K562 (cell line): Measurements from ENCODE around the gene EMID1. TPM values are rescaled to one million over a fixed set of nuclear protein-coding genes. Genes with fewer than 3 reads are reported as not detected.

Experiments
- BRD4 ChIP-seq: fragments of 200-600 bp; sonication (generic); IDR thresholded peaks from 2 replicates; pipeline ENCODE4 v1.6.1; 2017; ENCODE audit warnings: inconsistent platforms
- HMG20A ChIP-seq: fragments of 450-650 bp; formaldehyde crosslinking; conservative IDR thresholded peaks from 2 replicates; pipeline ENCODE4 v1.4.0; 2020; ENCODE audit warnings: mild to moderate bottlenecking, mixed read lengths
- ILK ChIP-seq: fragments of 450-650 bp; IDR thresholded peaks from 2 replicates; pipeline ENCODE4 v1.6.1; 2016; ENCODE audit warnings: missing genetic modification characterization, low read depth, mild to moderate bottlenecking, missing compliant biosample characterization, moderate library complexity, borderline replicate concordance
- KDM5B ChIP-seq: fragments of 200-600 bp; sonication (generic); IDR thresholded peaks from 2 replicates; pipeline ENCODE4 v1.6.1; 2012; ENCODE audit warnings: low read depth, mild to moderate bottlenecking, moderate library complexity, low read length, control low read depth, inconsistent platforms; ENCODE audit not compliant: insufficient replicate concordance
- MEF2A ChIP-seq: IDR thresholded peaks from 2 replicates; pipeline ENCODE4 v1.6.1; 2011; ENCODE audit warnings: low read depth, mild to moderate bottlenecking, low read length, moderate library complexity; ENCODE audit not compliant: control insufficient read depth
- PHF20 ChIP-seq: fragments of 450-650 bp; IDR thresholded peaks from 2 replicates; pipeline ENCODE4 v1.6.1; 2018; ENCODE audit not compliant: partially characterized antibody
- PHF8 ChIP-seq: fragments of 200-600 bp; sonication (generic); IDR thresholded peaks from 2 replicates; pipeline ENCODE4 v1.6.1; 2012; ENCODE audit warnings: mixed run types, mild to moderate bottlenecking, inconsistent platforms, low read length, moderate library complexity, borderline replicate concordance
- SRSF7 ChIP-seq: fragments of 200-400 bp; formaldehyde crosslinking; optimal IDR thresholded peaks from 2 replicates; pipeline ENCODE3; 2017; ENCODE audit warnings: mild to moderate bottlenecking, low read depth, low read length
- polyA plus RNA-seq, 8 experiments: library from polyadenylated mRNA; depleted of rRNA in 4 of 8; stranded (reverse) in 5 of 8; unstranded in 3 of 8; fragments of >200 nt; fragmentation: Nextera tagmentation in 2 of 8; fragmentation: Illumina TruSeq in 1 of 8; extraction: Ambion mirVana in 2 of 8; extraction: Trizol in 1 of 8; gene quantifications; 2 replicates each; pipeline versions ENCODE4 v1.2.1 to v1.2.3, GENCODE V29; 2011 to 2014; ENCODE audit warnings: inconsistent platforms in 1 of 8, missing spikeins in 1 of 8
- total RNA-seq, 7 experiments: library from RNA; depleted of rRNA in 6 of 7; stranded (reverse); fragments of >200 nt in 6 of 7; fragmentation: Illumina TruSeq in 2 of 7; extraction: Trizol in 2 of 7; gene quantifications; 2 replicates each; pipeline versions ENCODE4 v1.2.1 to v1.2.3, GENCODE V29; 2011 to 2021; ENCODE audit warnings: low replicate concordance in 1 of 7
- TF ChIP-seq, protein P1 (sequence below): sonication (generic); formaldehyde crosslinking; IDR thresholded peaks from 2 replicates; pipeline ENCODE4 v1.8.1; 2023; ENCODE audit warnings: missing genetic modification reagents, mild to moderate bottlenecking, borderline replicate concordance
- TF ChIP-seq, protein P2 (sequence below): fragments of 450-650 bp; IDR thresholded peaks from 2 replicates; pipeline ENCODE4 v1.6.1; 2017; ENCODE audit warnings: antibody characterized with exemption, mild to moderate bottlenecking

EMID1 gene
- total and polyA plus RNA-seq, 9 of the 15 experiments (the other 6 are each of a cell fraction or from before 2014, with no cell fraction given), result 0.15 to 7.2 (median 2.7) TPM

GRCh38 chr22:29199702-29200400 is 5.8 kb upstream of the EMID1 start (continued):
- no peak for TF ChIP-seq BRD4
- no peak for TF ChIP-seq PHF20
- TF ChIP-seq MEF2A, result no peak
- TF ChIP-seq HMG20A (CRISPR knock-in tag), result no peak
- no peak for TF ChIP-seq PHF8
- no peak for TF ChIP-seq SRSF7
- no peak for TF ChIP-seq KDM5B
- TF ChIP-seq, protein P1, sequence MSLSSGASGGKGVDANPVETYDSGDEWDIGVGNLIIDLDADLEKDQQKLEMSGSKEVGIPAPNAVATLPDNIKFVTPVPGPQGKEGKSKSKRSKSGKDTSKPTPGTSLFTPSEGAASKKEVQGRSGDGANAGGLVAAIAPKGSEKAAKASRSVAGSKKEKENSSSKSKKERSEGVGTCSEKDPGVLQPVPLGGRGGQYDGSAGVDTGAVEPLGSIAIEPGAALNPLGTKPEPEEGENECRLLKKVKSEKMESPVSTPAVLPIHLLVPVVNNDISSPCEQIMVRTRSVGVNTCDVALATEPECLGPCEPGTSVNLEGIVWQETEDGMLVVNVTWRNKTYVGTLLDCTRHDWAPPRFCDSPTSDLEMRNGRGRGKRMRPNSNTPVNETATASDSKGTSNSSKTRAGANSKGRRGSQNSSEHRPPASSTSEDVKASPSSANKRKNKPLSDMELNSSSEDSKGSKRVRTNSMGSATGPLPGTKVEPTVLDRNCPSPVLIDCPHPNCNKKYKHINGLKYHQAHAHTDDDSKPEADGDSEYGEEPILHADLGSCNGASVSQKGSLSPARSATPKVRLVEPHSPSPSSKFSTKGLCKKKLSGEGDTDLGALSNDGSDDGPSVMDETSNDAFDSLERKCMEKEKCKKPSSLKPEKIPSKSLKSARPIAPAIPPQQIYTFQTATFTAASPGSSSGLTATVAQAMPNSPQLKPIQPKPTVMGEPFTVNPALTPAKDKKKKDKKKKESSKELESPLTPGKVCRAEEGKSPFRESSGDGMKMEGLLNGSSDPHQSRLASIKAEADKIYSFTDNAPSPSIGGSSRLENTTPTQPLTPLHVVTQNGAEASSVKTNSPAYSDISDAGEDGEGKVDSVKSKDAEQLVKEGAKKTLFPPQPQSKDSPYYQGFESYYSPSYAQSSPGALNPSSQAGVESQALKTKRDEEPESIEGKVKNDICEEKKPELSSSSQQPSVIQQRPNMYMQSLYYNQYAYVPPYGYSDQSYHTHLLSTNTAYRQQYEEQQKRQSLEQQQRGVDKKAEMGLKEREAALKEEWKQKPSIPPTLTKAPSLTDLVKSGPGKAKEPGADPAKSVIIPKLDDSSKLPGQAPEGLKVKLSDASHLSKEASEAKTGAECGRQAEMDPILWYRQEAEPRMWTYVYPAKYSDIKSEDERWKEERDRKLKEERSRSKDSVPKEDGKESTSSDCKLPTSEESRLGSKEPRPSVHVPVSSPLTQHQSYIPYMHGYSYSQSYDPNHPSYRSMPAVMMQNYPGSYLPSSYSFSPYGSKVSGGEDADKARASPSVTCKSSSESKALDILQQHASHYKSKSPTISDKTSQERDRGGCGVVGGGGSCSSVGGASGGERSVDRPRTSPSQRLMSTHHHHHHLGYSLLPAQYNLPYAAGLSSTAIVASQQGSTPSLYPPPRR (CRISPR knock-in tag), result no peak
- no peak for TF ChIP-seq ILK (tag)
- TF ChIP-seq, protein P2, sequence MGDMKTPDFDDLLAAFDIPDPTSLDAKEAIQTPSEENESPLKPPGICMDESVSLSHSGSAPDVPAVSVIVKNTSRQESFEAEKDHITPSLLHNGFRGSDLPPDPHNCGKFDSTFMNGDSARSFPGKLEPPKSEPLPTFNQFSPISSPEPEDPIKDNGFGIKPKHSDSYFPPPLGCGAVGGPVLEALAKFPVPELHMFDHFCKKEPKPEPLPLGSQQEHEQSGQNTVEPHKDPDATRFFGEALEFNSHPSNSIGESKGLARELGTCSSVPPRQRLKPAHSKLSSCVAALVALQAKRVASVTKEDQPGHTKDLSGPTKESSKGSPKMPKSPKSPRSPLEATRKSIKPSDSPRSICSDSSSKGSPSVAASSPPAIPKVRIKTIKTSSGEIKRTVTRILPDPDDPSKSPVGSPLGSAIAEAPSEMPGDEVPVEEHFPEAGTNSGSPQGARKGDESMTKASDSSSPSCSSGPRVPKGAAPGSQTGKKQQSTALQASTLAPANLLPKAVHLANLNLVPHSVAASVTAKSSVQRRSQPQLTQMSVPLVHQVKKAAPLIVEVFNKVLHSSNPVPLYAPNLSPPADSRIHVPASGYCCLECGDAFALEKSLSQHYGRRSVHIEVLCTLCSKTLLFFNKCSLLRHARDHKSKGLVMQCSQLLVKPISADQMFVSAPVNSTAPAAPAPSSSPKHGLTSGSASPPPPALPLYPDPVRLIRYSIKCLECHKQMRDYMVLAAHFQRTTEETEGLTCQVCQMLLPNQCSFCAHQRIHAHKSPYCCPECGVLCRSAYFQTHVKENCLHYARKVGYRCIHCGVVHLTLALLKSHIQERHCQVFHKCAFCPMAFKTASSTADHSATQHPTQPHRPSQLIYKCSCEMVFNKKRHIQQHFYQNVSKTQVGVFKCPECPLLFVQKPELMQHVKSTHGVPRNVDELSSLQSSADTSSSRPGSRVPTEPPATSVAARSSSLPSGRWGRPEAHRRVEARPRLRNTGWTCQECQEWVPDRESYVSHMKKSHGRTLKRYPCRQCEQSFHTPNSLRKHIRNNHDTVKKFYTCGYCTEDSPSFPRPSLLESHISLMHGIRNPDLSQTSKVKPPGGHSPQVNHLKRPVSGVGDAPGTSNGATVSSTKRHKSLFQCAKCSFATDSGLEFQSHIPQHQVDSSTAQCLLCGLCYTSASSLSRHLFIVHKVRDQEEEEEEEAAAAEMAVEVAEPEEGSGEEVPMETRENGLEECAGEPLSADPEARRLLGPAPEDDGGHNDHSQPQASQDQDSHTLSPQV, result no peak
